ENCODE data around the gene BIN1.

DNA sequence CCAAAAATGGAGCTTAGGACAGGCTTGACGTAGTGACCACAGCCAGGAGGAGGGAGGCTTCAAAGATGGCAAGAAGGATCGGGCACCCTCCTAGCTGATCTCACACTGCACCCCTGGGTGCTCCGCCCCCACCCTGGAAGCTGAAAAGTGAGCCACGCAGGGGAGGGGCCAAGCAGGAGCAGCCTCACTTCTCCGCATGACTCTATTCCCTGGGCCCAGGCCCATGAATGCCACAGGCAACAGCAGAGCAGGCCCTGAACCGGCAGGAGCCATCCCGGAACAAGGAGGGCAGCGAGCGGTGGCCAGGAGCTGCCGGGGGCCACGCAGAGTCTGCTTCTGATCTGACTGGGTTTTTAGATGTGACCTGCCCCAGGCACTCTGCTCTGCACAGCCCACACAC, 30.0 kb downstream of the BIN1 start:
- TF ChIP-seq, protein P1, sequence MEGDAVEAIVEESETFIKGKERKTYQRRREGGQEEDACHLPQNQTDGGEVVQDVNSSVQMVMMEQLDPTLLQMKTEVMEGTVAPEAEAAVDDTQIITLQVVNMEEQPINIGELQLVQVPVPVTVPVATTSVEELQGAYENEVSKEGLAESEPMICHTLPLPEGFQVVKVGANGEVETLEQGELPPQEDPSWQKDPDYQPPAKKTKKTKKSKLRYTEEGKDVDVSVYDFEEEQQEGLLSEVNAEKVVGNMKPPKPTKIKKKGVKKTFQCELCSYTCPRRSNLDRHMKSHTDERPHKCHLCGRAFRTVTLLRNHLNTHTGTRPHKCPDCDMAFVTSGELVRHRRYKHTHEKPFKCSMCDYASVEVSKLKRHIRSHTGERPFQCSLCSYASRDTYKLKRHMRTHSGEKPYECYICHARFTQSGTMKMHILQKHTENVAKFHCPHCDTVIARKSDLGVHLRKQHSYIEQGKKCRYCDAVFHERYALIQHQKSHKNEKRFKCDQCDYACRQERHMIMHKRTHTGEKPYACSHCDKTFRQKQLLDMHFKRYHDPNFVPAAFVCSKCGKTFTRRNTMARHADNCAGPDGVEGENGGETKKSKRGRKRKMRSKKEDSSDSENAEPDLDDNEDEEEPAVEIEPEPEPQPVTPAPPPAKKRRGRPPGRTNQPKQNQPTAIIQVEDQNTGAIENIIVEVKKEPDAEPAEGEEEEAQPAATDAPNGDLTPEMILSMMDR (conservative IDR thresholded peaks at IDR 0.05), result no peak
- TF ChIP-seq EZH2 (IDR thresholded peaks at IDR 0.05; ENCODE audit: low read depth), result no peak

Measured in PC-9 (cell line).